ENCODE results near the gene CDH13.

- no peak for TF ChIP-seq CTCF (IDR thresholded peaks at IDR 0.05)
- TF ChIP-seq POLR2A (IDR thresholded peaks at IDR 0.05) = no peak
Observed at GRCh38 chr16:83231729-83232128, 605.0 kb downstream of the CDH13 start.

Data from body of pancreas (tissue), 4 donors.